Amniotic stem cell (primary cell): ENCODE measurements around the gene ATXN3L.
"Not testable (repeated sequence)": the region's sequence is repeated elsewhere in the genome, so short reads cannot be mapped to it uniquely, and the experiment has no call there.

Experiments used
- DNase-seq: peaks from one replicate; lab custom pipeline; 2025; lab: John Stamatoyannopoulos, UW

ATXN3L gene

GRCh38 chrX:13305108-13305507, 14.7 kb downstream of the ATXN3L start:
- DNase-seq = no peak

- DNase-seq = no peak
Observed at GRCh38 chrX:13304052-13304451, 15.8 kb downstream of the ATXN3L start.

- DNase-seq = not testable (repeated sequence)
Observed at GRCh38 chrX:13303248-13303647, 16.6 kb downstream of the ATXN3L start.

GRCh38 chrX:13298836-13299235, 21.0 kb downstream of the ATXN3L start:
- DNase-seq = no peak

- DNase-seq = no peak
Observed at GRCh38 chrX:13295841-13296240, 24.0 kb downstream of the ATXN3L start.

- DNase-seq = no peak
Observed at GRCh38 chrX:13293700-13294099, 26.2 kb downstream of the ATXN3L start.

GRCh38 chrX:13290891-13291614, 28.8 kb downstream of the ATXN3L start:
- DNase-seq = no peak

GRCh38 chrX:13288671-13289070, 31.2 kb downstream of the ATXN3L start:
- no peak for DNase-seq

GRCh38 chrX:13287816-13288215, 32.0 kb downstream of the ATXN3L start:
- DNase-seq = peak; percentile 11

GRCh38 chrX:13285693-13286092, 34.2 kb downstream of the ATXN3L start:
- DNase-seq = no peak

- DNase-seq = no peak
Observed at GRCh38 chrX:13285229-13285628, 34.6 kb downstream of the ATXN3L start.

- DNase-seq = no peak
Observed at GRCh38 chrX:13284570-13284969, 35.3 kb downstream of the ATXN3L start.

- peak; percentile 2 for DNase-seq
Observed at GRCh38 chrX:13283950-13284546, 35.8 kb downstream of the ATXN3L start.

GRCh38 chrX:13283512-13283911, 36.3 kb downstream of the ATXN3L start:
- no peak for DNase-seq

- DNase-seq = no peak
Observed at GRCh38 chrX:13281289-13281688, 38.6 kb downstream of the ATXN3L start.

GRCh38 chrX:13279279-13280018, 40.4 kb downstream of the ATXN3L start:
- DNase-seq = no peak

GRCh38 chrX:13277539-13277938, 42.3 kb downstream of the ATXN3L start:
- DNase-seq = no peak

GRCh38 chrX:13276991-13277390, 42.9 kb downstream of the ATXN3L start:
- DNase-seq = no peak

GRCh38 chrX:13275031-13275430, 44.8 kb downstream of the ATXN3L start:
- no peak for DNase-seq

- no peak for DNase-seq
Observed at GRCh38 chrX:13272426-13272825, 47.4 kb downstream of the ATXN3L start.

GRCh38 chrX:13271511-13271910, 48.3 kb downstream of the ATXN3L start:
- DNase-seq = no peak

- DNase-seq = no peak
Observed at GRCh38 chrX:13270360-13270759, 49.5 kb downstream of the ATXN3L start.

GRCh38 chrX:13268874-13269273, 51.0 kb downstream of the ATXN3L start:
- DNase-seq = no peak
